Activated T-helper 17 cell treated with anti-CD3 and anti-CD28 coated beads, Interleukin-2, amount 50 U/mL, for 72 hours (primary cell): ENCODE data around the gene ZSCAN1. TPM values are rescaled to one million over a fixed set of nuclear protein-coding genes. Genes with fewer than 3 reads are reported as not detected.
A peak's percentile ranks its signal among the peaks of the same experiment; 100 is the strongest.

Source experiments
- ATAC-seq: fragments of 150-1000 bp; cut with Tn5 transposase; replicated peaks from 2 replicates; pipeline ENCODE4 v1.10.0; 2021; ENCODE audit warnings: mild to moderate bottlenecking, moderate library complexity
- H3K27ac Mint-ChIP-seq: one replicate; pipeline ENCODE4 v1.8.0; 2022; ENCODE audit warnings: mixed read lengths
- H3K27me3 Mint-ChIP-seq: one replicate; pipeline ENCODE4 v1.8.0; 2022; ENCODE audit warnings: mixed read lengths
- H3K36me3 Mint-ChIP-seq: one replicate; pipeline ENCODE4 v1.8.0; 2022; ENCODE audit warnings: low read depth, mild to moderate bottlenecking, mixed read lengths
- H3K4me1 Mint-ChIP-seq: one replicate; pipeline ENCODE4 v1.8.0; 2022; ENCODE audit warnings: mixed read lengths
- H3K4me3 Mint-ChIP-seq: one replicate; pipeline ENCODE4 v1.8.0; 2022; ENCODE audit warnings: mild to moderate bottlenecking, mixed read lengths
- H3K9me3 Mint-ChIP-seq: one replicate; pipeline ENCODE4 v1.8.0; 2022; ENCODE audit warnings: mixed read lengths
- total RNA-seq, 2 donors: library from RNA; stranded (reverse); gene quantifications; one replicate each; pipeline ENCODE4 v1.2.3, GENCODE V29; 2022

The ZSCAN1 gene
- total RNA-seq, 2 donors from 2014 or later = not detected

GRCh38 chr19:58047672-58048071 is 13.8 kb downstream of the ZSCAN1 start:
- Mint-ChIP-seq H3K36me3 (no peaks in the 10 kb centered on the region), H3K27me3 (no peaks in the 10 kb centered on the region), H3K4me1 (no peaks in the 10 kb centered on the region), H3K9me3 (peaks cover 26% of the 10 kb centered on the region), H3K27ac (no peak overlapping the region), H3K4me3 (no peak overlapping the region)
- ATAC-seq = no peak

- peaks cover 28% of the 10 kb centered on the region for H3K9me3 Mint-ChIP-seq
- no peaks in the 10 kb centered on the region for H3K4me1 Mint-ChIP-seq
- no peak for ATAC-seq
- peaks cover 6% of the 10 kb centered on the region for H3K36me3 Mint-ChIP-seq
- peaks cover 11% of the 10 kb centered on the region for H3K27me3 Mint-ChIP-seq
- no peak overlapping the region for H3K4me3 Mint-ChIP-seq
- H3K27ac Mint-ChIP-seq = no peak overlapping the region
Measured at GRCh38 chr19:58052256-58052655, 18.4 kb downstream of the ZSCAN1 start.

- peaks cover 10% of the 10 kb centered on the region for H3K36me3 Mint-ChIP-seq
- no peak overlapping the region for H3K27ac Mint-ChIP-seq
- H3K9me3 Mint-ChIP-seq = peaks cover 28% of the 10 kb centered on the region
Measured at GRCh38 chr19:58053480-58054156, 19.8 kb downstream of the ZSCAN1 start.

GRCh38 chr19:58054901-58055874 is 21.4 kb downstream of the ZSCAN1 start:
- peaks cover 14% of the 10 kb centered on the region for H3K36me3 Mint-ChIP-seq
- no peak for ATAC-seq
- peaks cover 16% of the 10 kb centered on the region for H3K27me3 Mint-ChIP-seq
- no peak overlapping the region for H3K27ac Mint-ChIP-seq
- H3K9me3 Mint-ChIP-seq = peaks cover 19% of the 10 kb centered on the region
- H3K4me1 Mint-ChIP-seq = no peaks in the 10 kb centered on the region
- H3K4me3 Mint-ChIP-seq = no peak overlapping the region

More at GRCh38 chr19:58053480-58054156, 19.8 kb downstream of the ZSCAN1 start:
- H3K4me1 Mint-ChIP-seq = no peaks in the 10 kb centered on the region
- H3K4me3 Mint-ChIP-seq = no peak overlapping the region
- peaks cover 13% of the 10 kb centered on the region for H3K27me3 Mint-ChIP-seq
- no peak for ATAC-seq

GRCh38 chr19:58056261-58056660 is 22.4 kb downstream of the ZSCAN1 start:
- Mint-ChIP-seq H3K27ac (no peak overlapping the region), H3K4me1 (no peaks in the 10 kb centered on the region), H3K27me3 (peaks cover 16% of the 10 kb centered on the region), H3K4me3 (no peak overlapping the region), H3K36me3 (peaks cover 14% of the 10 kb centered on the region), H3K9me3 (peaks cover 15% of the 10 kb centered on the region)
- no peak for ATAC-seq

- Mint-ChIP-seq H3K4me3 (no peak overlapping the region), H3K9me3 (peaks cover 12% of the 10 kb centered on the region), H3K27me3 (peaks cover 16% of the 10 kb centered on the region), H3K36me3 (peaks cover 14% of the 10 kb centered on the region), H3K27ac (no peak overlapping the region), H3K4me1 (no peaks in the 10 kb centered on the region)
- no peak for ATAC-seq
Measured at GRCh38 chr19:58056861-58057260, 23.0 kb downstream of the ZSCAN1 start.

- H3K4me3 Mint-ChIP-seq = peak overlapping the region; percentile 61
- H3K27ac Mint-ChIP-seq = no peak overlapping the region
- peaks cover 14% of the 10 kb centered on the region for H3K9me3 Mint-ChIP-seq
Measured at GRCh38 chr19:58058467-58058866, 24.6 kb downstream of the ZSCAN1 start.

GRCh38 chr19:58059003-58059670 is 25.3 kb downstream of the ZSCAN1 start, which contains the start of gene ZNF135:
Gene ZNF135 (plus strand): TSS chr19:58059282. CDS start chr19:58060003, 721 bp downstream.
- no peak within 1 kb of the TSS for H3K27ac Mint-ChIP-seq
- peaks cover 14% of the 10 kb centered on the region for H3K36me3 Mint-ChIP-seq
- peak; percentile 78 for ATAC-seq
- H3K9me3 Mint-ChIP-seq = peaks cover 14% of the 10 kb centered on the region
- no peaks in the 10 kb centered on the region for H3K4me1 Mint-ChIP-seq
- peak within 1 kb of the TSS; percentile 61 for H3K4me3 Mint-ChIP-seq
- H3K27me3 Mint-ChIP-seq = peaks cover 16% of the 10 kb centered on the region

More at GRCh38 chr19:58058467-58058866, 24.6 kb downstream of the ZSCAN1 start:
- Mint-ChIP-seq H3K27me3 (peaks cover 16% of the 10 kb centered on the region), H3K36me3 (peaks cover 14% of the 10 kb centered on the region), H3K4me1 (no peaks in the 10 kb centered on the region)
- ATAC-seq = no peak

- no peaks in the 10 kb centered on the region for H3K4me1 Mint-ChIP-seq
- no peak for ATAC-seq
- peaks cover 14% of the 10 kb centered on the region for H3K36me3 Mint-ChIP-seq
- no peak overlapping the region for H3K27ac Mint-ChIP-seq
- H3K4me3 Mint-ChIP-seq = peak overlapping the region; percentile 11
- H3K9me3 Mint-ChIP-seq = peaks cover 15% of the 10 kb centered on the region
- peaks cover 16% of the 10 kb centered on the region for H3K27me3 Mint-ChIP-seq
Measured at GRCh38 chr19:58059671-58060078, 25.9 kb downstream of the ZSCAN1 start.

- ATAC-seq = no peak
- no peaks in the 10 kb centered on the region for H3K4me1 Mint-ChIP-seq
- peaks cover 15% of the 10 kb centered on the region for H3K27me3 Mint-ChIP-seq
- H3K4me3 Mint-ChIP-seq = peak overlapping the region; percentile 11
- peaks cover 16% of the 10 kb centered on the region for H3K9me3 Mint-ChIP-seq
- peaks cover 14% of the 10 kb centered on the region for H3K36me3 Mint-ChIP-seq
- H3K27ac Mint-ChIP-seq = no peak overlapping the region
Measured at GRCh38 chr19:58060231-58060630, 26.4 kb downstream of the ZSCAN1 start.

- H3K4me1 Mint-ChIP-seq = no peaks in the 10 kb centered on the region
- ATAC-seq = no peak
- H3K27me3 Mint-ChIP-seq = peaks cover 2% of the 10 kb centered on the region
- peaks cover 38% of the 10 kb centered on the region for H3K9me3 Mint-ChIP-seq
- H3K36me3 Mint-ChIP-seq = peaks cover 3% of the 10 kb centered on the region
- no peak overlapping the region for H3K27ac Mint-ChIP-seq
- no peak overlapping the region for H3K4me3 Mint-ChIP-seq
Measured at GRCh38 chr19:58063712-58064111, 29.9 kb downstream of the ZSCAN1 start.

GRCh38 chr19:58067240-58067912 is 33.6 kb downstream of the ZSCAN1 start:
- ATAC-seq = no peak
- Mint-ChIP-seq H3K9me3 (peaks cover 44% of the 10 kb centered on the region), H3K27ac (no peak overlapping the region), H3K36me3 (no peaks in the 10 kb centered on the region), H3K4me3 (no peak overlapping the region), H3K27me3 (no peaks in the 10 kb centered on the region), H3K4me1 (no peaks in the 10 kb centered on the region)

- no peak overlapping the region for H3K27ac Mint-ChIP-seq
- H3K4me3 Mint-ChIP-seq = no peak overlapping the region
- H3K4me1 Mint-ChIP-seq = no peaks in the 10 kb centered on the region
- peaks cover 25% of the 10 kb centered on the region for H3K9me3 Mint-ChIP-seq
- H3K27me3 Mint-ChIP-seq = no peaks in the 10 kb centered on the region
- no peak for ATAC-seq
- H3K36me3 Mint-ChIP-seq = no peaks in the 10 kb centered on the region
Measured at GRCh38 chr19:58079792-58080191, 46.0 kb downstream of the ZSCAN1 start.

- Mint-ChIP-seq H3K4me1 (no peaks in the 10 kb centered on the region), H3K36me3 (no peaks in the 10 kb centered on the region), H3K27ac (no peak overlapping the region), H3K27me3 (no peaks in the 10 kb centered on the region), H3K9me3 (peaks cover 21% of the 10 kb centered on the region), H3K4me3 (no peak overlapping the region)
- no peak for ATAC-seq
Measured at GRCh38 chr19:58083021-58083420, 49.2 kb downstream of the ZSCAN1 start.
